ENCODE data around the gene C3orf33.

The C3orf33 gene

GRCh38 chr3:155782390-155782953 lies 23.6 kb downstream of the C3orf33 start:
- DNase-seq: no peak

GRCh38 chr3:155780291-155780690 lies 25.8 kb downstream of the C3orf33 start:
- DNase-seq: no peak

GRCh38 chr3:155778462-155778861 lies 27.6 kb downstream of the C3orf33 start:
- no peak for DNase-seq

- DNase-seq: no peak
Measured at GRCh38 chr3:155772801-155773200, 33.3 kb downstream of the C3orf33 start.

GRCh38 chr3:155771126-155771525 lies 35.0 kb downstream of the C3orf33 start:
- no peak for DNase-seq

GRCh38 chr3:155766206-155766605 lies 39.9 kb downstream of the C3orf33 start:
- no peak for DNase-seq

- no peak for DNase-seq
Measured at GRCh38 chr3:155763870-155764463, 42.1 kb downstream of the C3orf33 start.

GRCh38 chr3:155760653-155761052 lies 45.4 kb downstream of the C3orf33 start:
- no peak for DNase-seq

- no peak for DNase-seq
Measured at GRCh38 chr3:155757577-155757976, 48.5 kb downstream of the C3orf33 start.

- DNase-seq: peak; percentile 40
Measured at GRCh38 chr3:155753038-155753639, 52.9 kb downstream of the C3orf33 start.

GRCh38 chr3:155748611-155749365 lies 57.3 kb downstream of the C3orf33 start:
- no peak for DNase-seq

- no peak for DNase-seq
Measured at GRCh38 chr3:155747946-155748290, 58.2 kb downstream of the C3orf33 start.

- DNase-seq: peak; percentile 14
Measured at GRCh38 chr3:155747286-155747945, 58.7 kb downstream of the C3orf33 start.

- DNase-seq: no peak
Measured at GRCh38 chr3:155746703-155747102, 59.4 kb downstream of the C3orf33 start.

- DNase-seq: peak; percentile 60
Measured at GRCh38 chr3:155745795-155746550, 60.1 kb downstream of the C3orf33 start.

GRCh38 chr3:155744626-155745324 lies 61.3 kb downstream of the C3orf33 start, which contains the start of gene PLCH1:
Gene PLCH1 (minus strand): TSS chr3:155745071. CDS start chr3:155704224, 40,847 bp downstream.
- DNase-seq: peak; percentile 70

- peak; percentile 30 for DNase-seq
Measured at GRCh38 chr3:155744010-155744625, 62.0 kb downstream of the C3orf33 start.

- no peak for DNase-seq
Measured at GRCh38 chr3:155743606-155744005, 62.5 kb downstream of the C3orf33 start.

GRCh38 chr3:155742349-155742965 lies 63.6 kb downstream of the C3orf33 start:
- no peak for DNase-seq

GRCh38 chr3:155741603-155742002 lies 64.5 kb downstream of the C3orf33 start:
- DNase-seq: no peak

GRCh38 chr3:155741101-155741500 lies 65.0 kb downstream of the C3orf33 start:
- no peak for DNase-seq

Data from NCI-H2081 treated with DMSO at 0.1 percent for 48 hours (cell line).